IMR-90 (cell line): ENCODE results near the gene ACACA. TPM values are rescaled to one million over a fixed set of nuclear protein-coding genes. Genes with fewer than 3 reads are reported as not detected.
"Not testable (repeated sequence)": the region's sequence is repeated elsewhere in the genome, so short reads cannot be mapped to it uniquely, and the experiment has no call there.

Experiments used
- ATAC-seq: fragments of 200-7000 bp; cut with Tn5 transposase; 2 replicates; pipeline ENCODE4 v1.9.1; 2020; ENCODE audit warnings: low read depth, mild to moderate bottlenecking, moderate library complexity
- BruUV-seq: library from RNA; stranded (reverse); fragments of 400-500 nt; replicated peaks from 2 replicates; lab custom pipeline; 2021; lab: Mats Ljungman, UMichigan
- CTCF ChIA-PET: fragments of 300-600 bp; formaldehyde crosslinking; extraction: SDS; loops from one replicate; lab custom pipeline; 2021; ENCODE audit warnings: antibody characterized with exemption; lab: Yijun Ruan, JAX
- POLR2A ChIA-PET: fragments of 300-600 bp; sonication (Branson Sonifier 250); formaldehyde crosslinking; loops from one replicate; lab custom pipeline; 2022; ENCODE audit warnings: antibody characterized with exemption; ENCODE audit not compliant: unreplicated experiment; lab: Charles Lee
- DNase-seq: peaks from one replicate; pipeline ENCODE4 v3.0.0; 2013
- H2AFZ ChIP-seq: replicated peaks from 2 replicates; pipeline ENCODE3; 2013; ENCODE audit warnings: low read length, mild to moderate bottlenecking; ENCODE audit not compliant: poor library complexity
- H2AK5ac ChIP-seq: 2 replicates; pipeline ENCODE4 v1.6.1; 2013; ENCODE audit warnings: low read depth, low read length, inconsistent platforms
- H2AK9ac ChIP-seq: replicated peaks from 2 replicates; pipeline ENCODE3; 2013; ENCODE audit warnings: mild to moderate bottlenecking, low read depth, low read length, moderate library complexity; ENCODE audit not compliant: poor library complexity
- H2BK120ac ChIP-seq: 2 replicates; pipeline ENCODE4 v1.6.1; 2013; ENCODE audit warnings: low read depth, low read length, inconsistent platforms
- H2BK15ac ChIP-seq: 3 replicates; pipeline ENCODE4 v1.6.1; 2013; ENCODE audit warnings: low read depth, low read length, inconsistent platforms
- H2BK20ac ChIP-seq: 2 replicates; pipeline ENCODE4 v1.6.1; 2013; ENCODE audit warnings: low read depth, mild to moderate bottlenecking, inconsistent platforms, low read length, moderate library complexity
- H2BK5ac ChIP-seq: 2 replicates; pipeline ENCODE4 v1.6.1; 2013; ENCODE audit warnings: mild to moderate bottlenecking, low read depth, low read length, inconsistent platforms; ENCODE audit not compliant: poor library complexity, severe bottlenecking
- H3K14ac ChIP-seq: replicated peaks from 2 replicates; pipeline ENCODE4 v1.6.1; 2013; ENCODE audit warnings: low read depth, low read length, inconsistent platforms
- H3K18ac ChIP-seq: 2 replicates; pipeline ENCODE4 v1.6.1; 2013; ENCODE audit warnings: low read depth, low read length, control low read depth
- H3K23ac ChIP-seq: 2 replicates; pipeline ENCODE4 v1.6.1; 2013; ENCODE audit warnings: low read depth, low read length, inconsistent platforms
- H3K27ac ChIP-seq: 2 replicates; pipeline ENCODE4 v1.5.1; 2013; ENCODE audit warnings: mild to moderate bottlenecking, control low read depth, low read length; ENCODE audit not compliant: insufficient read depth
- H3K27me3 ChIP-seq: 2 replicates; pipeline ENCODE4 v1.6.1; 2013; ENCODE audit warnings: low read length; ENCODE audit not compliant: control insufficient read depth, insufficient read depth
- H3K36me3 ChIP-seq: 2 replicates; pipeline ENCODE4 v1.6.1; 2013; ENCODE audit warnings: low read length, mixed read lengths; ENCODE audit not compliant: control insufficient read depth, insufficient read depth
- H3K4ac ChIP-seq: 2 replicates; pipeline ENCODE4 v1.6.1; 2013; ENCODE audit warnings: low read depth, low read length, inconsistent platforms
- H3K4me1 ChIP-seq: 2 replicates; pipeline ENCODE4 v1.6.1; 2013; ENCODE audit warnings: low read length, mixed read lengths; ENCODE audit not compliant: control insufficient read depth, insufficient read depth
- H3K4me2 ChIP-seq: 2 replicates; pipeline ENCODE4 v1.6.1; 2013; ENCODE audit warnings: low read depth, mild to moderate bottlenecking, control low read depth, low read length, moderate library complexity
- H3K4me3 ChIP-seq: 2 replicates; pipeline ENCODE4 v1.5.1; 2013; ENCODE audit warnings: low read depth, mild to moderate bottlenecking, control low read depth, low read length, moderate library complexity; ENCODE audit not compliant: insufficient read depth
- H3K56ac ChIP-seq: 2 replicates; pipeline ENCODE4 v1.6.1; 2013; ENCODE audit warnings: low read length, inconsistent platforms; ENCODE audit not compliant: insufficient read depth; ENCODE audit errors: extremely low read depth
- H3K79me1 ChIP-seq, 2 experiments: 2 replicates each; pipeline ENCODE4 v1.6.1; 2013; ENCODE audit warnings: low read length in 2 of 2, inconsistent platforms in 1 of 2, low read depth in 1 of 2
- H3K9ac ChIP-seq: 2 replicates; pipeline ENCODE4 v1.6.1; 2013; ENCODE audit warnings: low read depth, low read length, control low read depth
- H3K9me1 ChIP-seq: 2 replicates; pipeline ENCODE4 v1.6.1; 2013; ENCODE audit warnings: low read length, inconsistent platforms; ENCODE audit not compliant: insufficient read depth
- H3K9me3 ChIP-seq: 2 replicates; pipeline ENCODE4 v1.6.1; 2013; ENCODE audit warnings: low read length; ENCODE audit not compliant: control insufficient read depth, insufficient read depth
- H4K20me1 ChIP-seq: 2 replicates; pipeline ENCODE4 v1.6.1; 2013; ENCODE audit warnings: low read length, inconsistent platforms; ENCODE audit not compliant: insufficient read depth
- H4K5ac ChIP-seq: 2 replicates; pipeline ENCODE4 v1.6.1; 2013; ENCODE audit warnings: mild to moderate bottlenecking, low read depth, low read length, control low read depth
- H4K8ac ChIP-seq, 2 experiments: 2 replicates each; pipeline ENCODE4 v1.6.1; 2013; ENCODE audit warnings: low read depth in 2 of 2, low read length in 2 of 2, control low read depth in 1 of 2, inconsistent platforms in 1 of 2
- H4K91ac ChIP-seq: 2 replicates; pipeline ENCODE4 v1.6.1; 2013; ENCODE audit warnings: low read depth, low read length, inconsistent platforms; ENCODE audit not compliant: insufficient read depth
- WGBS, 2 experiments: methylation state at CpG; one replicate each; pipeline versions ENCODE4 v1.1.5 to v1.1.7; 2013; ENCODE audit warnings: missing lambda C conversion rate in 2 of 2; ENCODE audit not compliant: insufficient read length in 1 of 2; ENCODE audit errors: extremely low coverage in 2 of 2; 5-methylcytosine and 5-hydroxymethylcytosine counted together
- dilution Hi-C: fragments of 300-500 bp; cut with HindIII; formaldehyde crosslinking; loops from one replicate; pipeline ENCODE4 v1.14.3; 2018; ENCODE audit warnings: low sequenced_read_pairs; ENCODE audit not compliant: unreplicated experiment
- in situ Hi-C: fragments of 300-500 bp; cut with MboI; formaldehyde crosslinking; loops from 3 replicates; pipeline ENCODE4 v1.14.3; 2019; ENCODE audit warnings: low sequenced_read_pairs, inconsistent platforms, mixed read lengths
- intact Hi-C: fragments of 100-400 bp; cut with micrococcal nuclease; formaldehyde crosslinking; loops from 2 replicates; pipeline ENCODE4 v1.10.0; 2022
- polyA plus RNA-seq, 3 experiments: library from polyadenylated mRNA; depleted of rRNA; stranded (reverse); fragments of >200 nt; gene quantifications; 2 replicates each; pipeline ENCODE4 v1.2.3, GENCODE V29; 2012; ENCODE audit warnings: low replicate concordance in 1 of 3
- total RNA-seq: library from RNA; depleted of rRNA; stranded (reverse); fragments of >200 nt; gene quantifications from 2 replicates; pipeline ENCODE4 v1.2.3, GENCODE V29; 2012

The ACACA gene
- total and polyA plus RNA-seq, 2 of the 4 experiments (the other 2 are of a cell fraction) = 21.3 to 39.1 TPM

GRCh38 chr17:37143558-37143957, 263.1 kb downstream of the ACACA start:
- H2BK15ac ChIP-seq, H3K27ac ChIP-seq, H2BK120ac ChIP-seq, H3K14ac ChIP-seq, H4K91ac ChIP-seq, in situ Hi-C loops, intact Hi-C loops, H3K9me3 ChIP-seq, H3K27me3 ChIP-seq, H3K56ac ChIP-seq, H3K23ac ChIP-seq, H2BK20ac ChIP-seq, H3K4ac ChIP-seq, POLR2A ChIA-PET, H3K9me1 ChIP-seq, H3K4me1 ChIP-seq, H3K4me2 ChIP-seq, ATAC-seq, H3K4me3 ChIP-seq, BruUV-seq, H3K36me3 ChIP-seq, H2AK5ac ChIP-seq, H2BK5ac ChIP-seq, H4K20me1 ChIP-seq, DNase-seq, H3K9ac ChIP-seq, dilution Hi-C loops, H2AFZ ChIP-seq, H3K18ac ChIP-seq, H2AK9ac ChIP-seq, H4K8ac ChIP-seq, H4K5ac ChIP-seq, H3K79me1 ChIP-seq: not testable (repeated sequence)
- CTCF ChIA-PET = interaction anchor here (0.5 to 1.1 kb wide), 2 partner anchors 10 to 523 kb away, joined by 3 read pairs; no protein-coding TSS in a partner anchor
- WGBS, 2 experiments = 86% methylated on average over 1 of the region's 3 CpGs; no CpG with 5 or more reads in 1 of the 2 experiments
